ENCODE results near the gene CDHR5.

- TF ChIP-seq CTCF (IDR thresholded peaks at IDR 0.05; ENCODE audit: poor library complexity) = no peak
- TF ChIP-seq EZH2 (IDR thresholded peaks at IDR 0.05; ENCODE audit: borderline replicate concordance) = no peak
- TF ChIP-seq EZH2phosphoT487 (IDR thresholded peaks at IDR 0.05; ENCODE audit: low read depth, severe bottlenecking, unreplicated experiment) = no peak
Observed at GRCh38 chr11:646214-646613, 21.5 kb upstream of the CDHR5 start.
